NCI-H748 (cell line): Measurements from ENCODE around the gene VPS26A.

Experiments
- DNase-seq: peaks from one replicate; lab custom pipeline; 2025; ENCODE audit not compliant: unreplicated experiment; lab: John Stamatoyannopoulos, UW

Gene VPS26A

GRCh38 chr10:69123747-69124562 is at the start of gene VPS26A:
Gene VPS26A, plus strand, starts transcription at chr10:69124178. Its CDS starts 100 bp downstream, at chr10:69124278.
- peak; percentile 96 for DNase-seq

GRCh38 chr10:69074532-69074931 is 49.4 kb upstream of the VPS26A start:
- no peak for DNase-seq

GRCh38 chr10:69075431-69075830 is 48.5 kb upstream of the VPS26A start:
- no peak for DNase-seq

- DNase-seq = no peak
These were observed 45.7 kb upstream of the VPS26A start for GRCh38 chr10:69078311-69078710.

- DNase-seq = no peak
These were observed 43.8 kb upstream of the VPS26A start for GRCh38 chr10:69080226-69080625.

- peak; percentile 17 for DNase-seq
These were observed 37.9 kb upstream of the VPS26A start for GRCh38 chr10:69086001-69086509.

GRCh38 chr10:69087590-69088470 is 36.1 kb upstream of the VPS26A start, which contains the start of gene SRGN:
Gene SRGN, plus strand, starts transcription at chr10:69088103. Its CDS starts 55 bp downstream, at chr10:69088158.
- no peak for DNase-seq

- no peak for DNase-seq
These were observed 35.6 kb upstream of the VPS26A start for GRCh38 chr10:69088471-69088769.

GRCh38 chr10:69088801-69089501 is 35.0 kb upstream of the VPS26A start:
- no peak for DNase-seq

GRCh38 chr10:69089638-69090599 is 34.1 kb upstream of the VPS26A start:
- no peak for DNase-seq

- DNase-seq = no peak
These were observed 33.3 kb upstream of the VPS26A start for GRCh38 chr10:69090685-69091084.

- no peak for DNase-seq
These were observed 32.8 kb upstream of the VPS26A start for GRCh38 chr10:69091143-69091651.

- peak; percentile 73 for DNase-seq
These were observed 30.8 kb upstream of the VPS26A start for GRCh38 chr10:69092959-69093850.

- no peak for DNase-seq
These were observed 30.0 kb upstream of the VPS26A start for GRCh38 chr10:69093933-69094332.

GRCh38 chr10:69096045-69096444 is 27.9 kb upstream of the VPS26A start:
- DNase-seq = no peak

- DNase-seq = no peak
These were observed 26.2 kb upstream of the VPS26A start for GRCh38 chr10:69097729-69098128.

- DNase-seq = no peak
These were observed 23.7 kb upstream of the VPS26A start for GRCh38 chr10:69100136-69100872.

- no peak for DNase-seq
These were observed 22.4 kb upstream of the VPS26A start for GRCh38 chr10:69101451-69102095.
